Hepatocyte (in vitro differentiated cells): ENCODE measurements around the gene PER1. TPM values are rescaled to one million over a fixed set of nuclear protein-coding genes. Genes with fewer than 3 reads are reported as not detected.

ENCODE experiments used
- DNase-seq: peaks from one replicate; pipeline ENCODE4 v3.0.0-alpha.2; 2016; ENCODE audit warnings: low spot score
- H2AFZ ChIP-seq: fragments of 200-600 bp; sonication (generic); 2 replicates; pipeline ENCODE4 v1.6.0; 2016; ENCODE audit warnings: antibody characterized with exemption, mild to moderate bottlenecking
- H3K27ac ChIP-seq: fragments of 200-600 bp; sonication (generic); 2 replicates; pipeline ENCODE4 v1.5.1; 2016; ENCODE audit warnings: mild to moderate bottlenecking
- H3K27me3 ChIP-seq: fragments of 200-600 bp; sonication (generic); 2 replicates; pipeline ENCODE4 v1.6.1; 2016
- H3K36me3 ChIP-seq: fragments of 200-600 bp; sonication (generic); replicated peaks from 2 replicates; pipeline ENCODE4 v1.5.1; 2016; ENCODE audit warnings: low read depth; ENCODE audit not compliant: insufficient read depth
- H3K4me1 ChIP-seq: fragments of 200-600 bp; sonication (generic); 2 replicates; pipeline ENCODE4 v1.5.1; 2016; ENCODE audit warnings: mild to moderate bottlenecking, moderate library complexity; ENCODE audit not compliant: insufficient read depth
- H3K4me2 ChIP-seq: fragments of 200-600 bp; sonication (generic); 2 replicates; pipeline ENCODE4 v1.6.0; 2016
- H3K4me3 ChIP-seq: fragments of 200-600 bp; sonication (generic); 2 replicates; pipeline ENCODE4 v1.5.1; 2016; ENCODE audit warnings: mild to moderate bottlenecking
- H3K79me2 ChIP-seq: fragments of 200-600 bp; sonication (generic); 2 replicates; pipeline ENCODE4 v1.6.0; 2017; ENCODE audit warnings: mild to moderate bottlenecking
- H3K9me2 ChIP-seq: fragments of 200-600 bp; sonication (generic); replicated peaks from 2 replicates; pipeline ENCODE4 v1.6.0; 2017; ENCODE audit warnings: mild to moderate bottlenecking; ENCODE audit not compliant: insufficient read depth
- H3K9me3 ChIP-seq: fragments of 200-600 bp; sonication (generic); 2 replicates; pipeline ENCODE4 v1.5.1; 2016; ENCODE audit warnings: low read depth, mild to moderate bottlenecking
- H4K20me1 ChIP-seq: fragments of 200-600 bp; sonication (generic); 2 replicates; pipeline ENCODE4 v1.6.0; 2016; ENCODE audit warnings: mild to moderate bottlenecking; ENCODE audit not compliant: insufficient read depth, poor library complexity, severe bottlenecking
- EZH2 ChIP-seq: fragments of 200-600 bp; sonication (generic); IDR thresholded peaks from 2 replicates; pipeline ENCODE4 v1.6.1; 2016; ENCODE audit warnings: antibody characterized with exemption, mild to moderate bottlenecking, borderline replicate concordance
- EZH2phosphoT487 ChIP-seq: fragments of 200-600 bp; sonication (generic); IDR thresholded peaks from one replicate; pipeline ENCODE4 v1.6.1; 2018; ENCODE audit warnings: antibody characterized with exemption, mild to moderate bottlenecking, low read depth, moderate library complexity; ENCODE audit not compliant: unreplicated experiment, severe bottlenecking
- WGBS: methylation state at CpG from one replicate; pipeline ENCODE4 v1.1.6; 2016; ENCODE audit warnings: low lambda C conversion rate; ENCODE audit errors: missing lambda C conversion rate; 5-methylcytosine and 5-hydroxymethylcytosine counted together
- polyA plus RNA-seq: library from polyadenylated mRNA; unstranded; fragments of >200 nt; fragmentation: Nextera tagmentation; extraction: Ambion mirVana; gene quantifications from 2 replicates; pipeline ENCODE4 v1.2.1, GENCODE V29; 2016
- total RNA-seq: library from RNA; depleted of rRNA; stranded (reverse); fragments of >200 nt; gene quantifications from 2 replicates; pipeline ENCODE4 v1.2.3, GENCODE V29; 2014
- TF ChIP-seq, protein P1 (sequence below): fragments of 200-600 bp; sonication (generic); IDR thresholded peaks from 2 replicates; pipeline ENCODE4 v1.5.1; 2016; ENCODE audit warnings: antibody characterized with exemption, mild to moderate bottlenecking; ENCODE audit not compliant: poor library complexity

Gene PER1
- total and polyA plus RNA-seq, 2 experiments from 2014 or later = 36.5 to 107 TPM

DNA sequence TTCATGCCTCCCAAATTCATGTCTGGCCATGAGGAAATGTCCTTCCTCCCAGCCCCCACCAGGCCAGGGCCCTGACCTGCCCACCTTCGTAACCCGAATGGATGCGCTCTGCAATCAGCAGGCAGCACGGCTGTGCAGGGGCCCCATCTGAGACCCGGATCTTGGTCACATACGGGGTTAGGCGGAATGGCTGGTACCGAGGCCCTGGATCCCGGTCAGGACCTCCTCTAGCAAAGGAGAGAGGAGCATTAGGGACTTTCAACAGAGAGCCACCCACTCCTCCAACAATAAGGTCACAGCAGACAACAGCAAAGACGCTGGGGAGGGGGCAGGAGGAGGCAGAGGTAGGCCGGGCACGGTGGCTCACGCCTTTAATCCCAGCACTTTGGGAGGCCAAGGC is 3.6 kb downstream of the PER1 start:
- Histone ChIP-seq H4K20me1 (peaks cover 67% of the 10 kb centered on the region), H3K27me3 (no peaks in the 10 kb centered on the region), H3K4me3 (no peak overlapping the region), H3K79me2 (peaks cover 39% of the 10 kb centered on the region), H2AFZ (no peak overlapping the region), H3K9me3 (no peaks in the 10 kb centered on the region), H3K27ac (no peak overlapping the region), H3K4me1 (peaks cover 17% of the 10 kb centered on the region), H3K36me3 (no peaks in the 10 kb centered on the region), H3K9me2 (no peaks in the 10 kb centered on the region), H3K4me2 (no peak overlapping the region)
- no peak for DNase-seq
- TF ChIP-seq EZH2 (no peak), EZH2phosphoT487 (no peak)
- TF ChIP-seq, protein P1, sequence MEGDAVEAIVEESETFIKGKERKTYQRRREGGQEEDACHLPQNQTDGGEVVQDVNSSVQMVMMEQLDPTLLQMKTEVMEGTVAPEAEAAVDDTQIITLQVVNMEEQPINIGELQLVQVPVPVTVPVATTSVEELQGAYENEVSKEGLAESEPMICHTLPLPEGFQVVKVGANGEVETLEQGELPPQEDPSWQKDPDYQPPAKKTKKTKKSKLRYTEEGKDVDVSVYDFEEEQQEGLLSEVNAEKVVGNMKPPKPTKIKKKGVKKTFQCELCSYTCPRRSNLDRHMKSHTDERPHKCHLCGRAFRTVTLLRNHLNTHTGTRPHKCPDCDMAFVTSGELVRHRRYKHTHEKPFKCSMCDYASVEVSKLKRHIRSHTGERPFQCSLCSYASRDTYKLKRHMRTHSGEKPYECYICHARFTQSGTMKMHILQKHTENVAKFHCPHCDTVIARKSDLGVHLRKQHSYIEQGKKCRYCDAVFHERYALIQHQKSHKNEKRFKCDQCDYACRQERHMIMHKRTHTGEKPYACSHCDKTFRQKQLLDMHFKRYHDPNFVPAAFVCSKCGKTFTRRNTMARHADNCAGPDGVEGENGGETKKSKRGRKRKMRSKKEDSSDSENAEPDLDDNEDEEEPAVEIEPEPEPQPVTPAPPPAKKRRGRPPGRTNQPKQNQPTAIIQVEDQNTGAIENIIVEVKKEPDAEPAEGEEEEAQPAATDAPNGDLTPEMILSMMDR = no peak
- 95% methylated on average over 13 of the region's 13 CpGs for WGBS

DNA sequence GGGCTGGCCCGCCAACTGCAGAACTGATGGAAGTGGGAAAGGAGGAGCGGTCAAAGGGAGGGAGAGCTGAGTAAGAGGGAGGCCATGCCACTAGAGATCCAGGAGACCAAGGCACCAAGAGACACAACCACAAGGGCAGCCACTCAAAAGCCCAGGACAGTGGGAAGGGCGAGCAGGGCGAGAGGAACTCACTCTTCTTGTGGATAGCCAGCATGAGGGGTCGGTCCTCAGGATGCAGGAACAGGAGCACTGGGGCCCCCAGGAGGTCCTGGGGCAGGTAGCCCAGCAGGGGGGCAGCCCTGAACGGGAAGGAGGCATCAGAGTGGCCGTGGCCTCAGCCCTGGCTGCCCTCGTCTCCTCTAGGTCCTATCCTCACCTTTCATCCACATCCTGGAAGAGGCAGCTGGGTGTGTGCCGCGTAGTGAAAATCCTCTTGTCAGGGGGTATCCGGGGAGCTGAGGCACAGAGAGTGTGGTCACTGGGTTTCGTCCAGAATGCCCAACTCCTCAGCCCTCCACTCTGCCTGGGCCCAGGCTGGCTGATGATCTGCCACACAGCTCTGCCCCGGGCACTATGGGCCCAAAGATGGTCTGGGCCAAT is 4.3 kb downstream of the PER1 start:
- Histone ChIP-seq H2AFZ (no peak overlapping the region), H3K27me3 (no peaks in the 10 kb centered on the region), H3K4me1 (peaks cover 11% of the 10 kb centered on the region), H3K36me3 (no peaks in the 10 kb centered on the region), H3K79me2 (peaks cover 35% of the 10 kb centered on the region), H3K4me2 (no peak overlapping the region), H3K4me3 (no peak overlapping the region), H3K27ac (no peak overlapping the region), H4K20me1 (peaks cover 70% of the 10 kb centered on the region), H3K9me3 (no peaks in the 10 kb centered on the region), H3K9me2 (no peaks in the 10 kb centered on the region)
- 92% methylated on average over 13 of the region's 13 CpGs for WGBS
- DNase-seq = no peak
- no peak for TF ChIP-seq EZH2phosphoT487
- no peak for TF ChIP-seq EZH2
- TF ChIP-seq, protein P1 = no peak

DNA sequence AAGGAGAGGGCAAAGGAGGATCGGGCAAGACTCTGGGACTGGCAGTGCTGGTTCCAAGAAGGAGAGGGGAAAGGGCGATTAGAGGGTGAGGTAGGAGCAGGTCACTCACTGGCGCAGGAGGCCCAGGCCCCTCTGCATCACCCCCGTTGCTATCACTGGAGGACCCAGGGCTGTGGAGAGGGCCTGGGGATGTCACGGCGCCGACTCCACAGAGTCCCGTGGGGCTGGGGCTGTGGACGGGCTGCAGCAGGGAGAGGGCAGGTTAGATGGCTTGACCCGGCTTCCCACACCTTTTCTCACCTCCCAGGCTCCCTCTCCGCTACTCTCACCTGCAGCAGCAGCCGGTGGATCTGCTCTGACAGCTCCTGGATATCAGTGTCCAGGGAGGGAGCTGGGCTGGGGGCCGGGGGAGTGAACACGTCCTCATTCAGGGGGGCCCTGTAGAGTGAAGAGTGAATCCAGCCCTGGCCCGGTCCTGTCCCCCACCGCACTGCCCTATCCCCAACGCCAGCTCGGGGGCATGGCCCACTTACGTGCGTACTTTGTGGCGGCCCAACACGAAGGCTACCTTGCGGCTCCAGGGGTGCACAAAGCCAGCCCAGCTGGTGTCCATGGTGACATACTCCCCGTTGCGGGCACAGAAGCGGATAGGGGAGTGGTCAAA is 4.9 kb downstream of the PER1 start:
- 95% methylated on average over 21 of the region's 26 CpGs for WGBS
- H3K4me3 ChIP-seq = no peak overlapping the region
- no peak overlapping the region for H3K27ac ChIP-seq
- no peaks in the 10 kb centered on the region for H3K9me2 ChIP-seq
- peaks cover 70% of the 10 kb centered on the region for H4K20me1 ChIP-seq
- H3K9me3 ChIP-seq = no peaks in the 10 kb centered on the region
- no peak overlapping the region for H3K4me2 ChIP-seq
- TF ChIP-seq EZH2 = no peak
- TF ChIP-seq, protein P1 = no peak
- no peak overlapping the region for H2AFZ ChIP-seq
- H3K79me2 ChIP-seq = peaks cover 31% of the 10 kb centered on the region
- no peak for DNase-seq
- peaks cover 6% of the 10 kb centered on the region for H3K4me1 ChIP-seq
- H3K36me3 ChIP-seq = no peaks in the 10 kb centered on the region
- no peaks in the 10 kb centered on the region for H3K27me3 ChIP-seq
